GM21360 (cell line): ENCODE measurements around the gene KCNQ5.

Source experiments
- ATAC-seq: cut with Tn5 transposase; IDR thresholded peaks from one replicate; pipeline ENCODE4 v1.9.1; 2021; ENCODE audit warnings: mild to moderate bottlenecking, moderate library complexity; ENCODE audit not compliant: unreplicated experiment

Gene KCNQ5

GRCh38 chr6:72675396-72675795 lies 53.5 kb downstream of the KCNQ5 start:
- ATAC-seq, result no peak

GRCh38 chr6:72676995-72677394 lies 55.1 kb downstream of the KCNQ5 start:
- no peak for ATAC-seq

GRCh38 chr6:72677740-72678139 lies 55.9 kb downstream of the KCNQ5 start:
- ATAC-seq, result no peak

- ATAC-seq, result peak; percentile 85
These were observed 61.9 kb downstream of the KCNQ5 start for GRCh38 chr6:72683797-72684196.

GRCh38 chr6:72689107-72689954 lies 67.5 kb downstream of the KCNQ5 start:
- peak; percentile 97 for ATAC-seq

GRCh38 chr6:72691249-72691648 lies 69.4 kb downstream of the KCNQ5 start:
- no peak for ATAC-seq

GRCh38 chr6:72696055-72696454 lies 74.2 kb downstream of the KCNQ5 start:
- ATAC-seq, result no peak

GRCh38 chr6:72699159-72699558 lies 77.3 kb downstream of the KCNQ5 start:
- no peak for ATAC-seq

GRCh38 chr6:72702421-72702820 lies 80.6 kb downstream of the KCNQ5 start:
- no peak for ATAC-seq

- ATAC-seq, result no peak
These were observed 81.2 kb downstream of the KCNQ5 start for GRCh38 chr6:72703093-72703492.

- ATAC-seq, result no peak
These were observed 83.1 kb downstream of the KCNQ5 start for GRCh38 chr6:72704979-72705378.

GRCh38 chr6:72709431-72709830 lies 87.6 kb downstream of the KCNQ5 start:
- no peak for ATAC-seq

- no peak for ATAC-seq
These were observed 89.9 kb downstream of the KCNQ5 start for GRCh38 chr6:72711731-72712130.

GRCh38 chr6:72712910-72713309 lies 91.0 kb downstream of the KCNQ5 start:
- no peak for ATAC-seq

- no peak for ATAC-seq
These were observed 93.3 kb downstream of the KCNQ5 start for GRCh38 chr6:72715119-72715518.

- no peak for ATAC-seq
These were observed 95.1 kb downstream of the KCNQ5 start for GRCh38 chr6:72716916-72717315.

- ATAC-seq, result no peak
These were observed 98.6 kb downstream of the KCNQ5 start for GRCh38 chr6:72720464-72720863.

GRCh38 chr6:72721346-72721745 lies 99.5 kb downstream of the KCNQ5 start:
- ATAC-seq, result no peak

GRCh38 chr6:72724545-72724944 lies 102.7 kb downstream of the KCNQ5 start:
- peak; percentile 92 for ATAC-seq

- ATAC-seq, result no peak
These were observed 107.0 kb downstream of the KCNQ5 start for GRCh38 chr6:72728706-72729343.

- ATAC-seq, result no peak
These were observed 111.2 kb downstream of the KCNQ5 start for GRCh38 chr6:72733045-72733444.

GRCh38 chr6:72738091-72738490 lies 116.2 kb downstream of the KCNQ5 start:
- no peak for ATAC-seq
